ENCODE results near the gene EVA1C. TPM values are rescaled to one million over a fixed set of nuclear protein-coding genes. Genes with fewer than 3 reads are reported as not detected.

Gene EVA1C
- polyA plus RNA-seq, result 7.7 and 11.4 TPM in 2 replicates

GRCh38 chr21:32412162-32413014 is at the start of gene EVA1C:
Gene EVA1C (plus strand): TSS chr21:32412706. CDS start chr21:32412854, 148 bp downstream.

GRCh38 chr21:32392880-32393676 is 19.4 kb upstream of the EVA1C start, which contains the start of gene URB1:
Gene URB1 (minus strand): TSS chr21:32393012. CDS start chr21:32392910, 102 bp downstream.

Other genes starting within 250 kb of the EVA1C start
- gene MIS18A, start 133.7 kb upstream of the EVA1C start, polyA plus RNA-seq, result 123 and 166 TPM in 2 replicates
- 1.9 and 2.3 TPM in 2 replicates for gene MRAP, start 113.9 kb upstream of the EVA1C start, polyA plus RNA-seq
- 2.3 and 2.4 TPM in 2 replicates for gene URB1, start 19.7 kb upstream of the EVA1C start, polyA plus RNA-seq
- 0.48 and 7.4 TPM in 2 replicates for gene TCP10L, start 172.8 kb downstream of the EVA1C start, polyA plus RNA-seq
- gene CFAP298, start 199.7 kb downstream of the EVA1C start, polyA plus RNA-seq, result 42.0 and 44.6 TPM in 2 replicates

Data from Purkinje cell (primary cell).